A549 (cell line): Measurements from ENCODE around the gene CCSAP. TPM values are rescaled to one million over a fixed set of nuclear protein-coding genes. Genes with fewer than 3 reads are reported as not detected.
"Not testable (repeated sequence)": the region's sequence is repeated elsewhere in the genome, so short reads cannot be mapped to it uniquely, and the experiment has no call there.

Experiments
- ATAC-seq, 2 experiments: fragments of 200-7000 bp in 1 of 2; fragments of >200 bp in 1 of 2; cut with Nextera tagmentation in 1 of 2; cut with Tn5 transposase in 1 of 2; 3 replicates each; pipeline versions ENCODE4 v1.8.0 to v1.9.1; 2018 to 2020; ENCODE audit warnings: mild to moderate bottlenecking in 1 of 2, moderate library complexity in 1 of 2
- CTCF ChIA-PET: fragments of 300-600 bp; sonication (Branson Sonifier 250); formaldehyde crosslinking; extraction: SDS; loops from one replicate; lab custom pipeline; 2021; ENCODE audit warnings: antibody characterized with exemption, inconsistent platforms; lab: Yijun Ruan, JAX
- POLR2A ChIA-PET: fragments of 350-600 bp; formaldehyde crosslinking; extraction: SDS; loops from one replicate; lab custom pipeline; 2021; ENCODE audit warnings: antibody characterized with exemption, inconsistent platforms; lab: Yijun Ruan, JAX
- DNase-seq, 2 experiments: peaks; one replicate each; pipeline versions ENCODE4 v3.0.0 to v3.0.0-alpha.2; 2011 to 2016; ENCODE audit warnings: low read depth in 1 of 2, low spot score in 1 of 2
- FAIRE-seq: peaks from 2 replicates; lab custom pipeline; 2011; peaks lifted over from hg19 to GRCh38; lab: Jason Lieb, UNC
- H3K27ac ChIP-seq, 2 experiments: fragments of >200 bp; sonication (Bioruptor Twin); formaldehyde crosslinking; 3 replicates each; pipeline ENCODE4 v1.5.1; 2016 to 2017
- H3K4me1 ChIP-seq: fragments of >200 bp; sonication (Bioruptor Twin); formaldehyde crosslinking; 3 replicates; pipeline ENCODE4 v1.6.1; 2016
- H3K4me2 ChIP-seq: fragments of >200 bp; sonication (Bioruptor Twin); formaldehyde crosslinking; 3 replicates; pipeline ENCODE4 v1.6.1; 2016
- H3K4me3 ChIP-seq: fragments of >200 bp; sonication (Bioruptor Twin); formaldehyde crosslinking; 3 replicates; pipeline ENCODE4 v1.5.1; 2016
- H3K9me3 ChIP-seq: fragments of >200 bp; sonication (Bioruptor Twin); formaldehyde crosslinking; 3 replicates; pipeline ENCODE4 v1.6.1; 2016
- CBX2 ChIP-seq: fragments of 200-600 bp; sonication (generic); IDR thresholded peaks from 2 replicates; pipeline ENCODE4 v1.6.1; 2016; ENCODE audit warnings: low read depth, mild to moderate bottlenecking, borderline replicate concordance
- CEBPB ChIP-seq, 2 experiments: fragments of >200 bp in 1 of 2; sonication (Bioruptor Twin) in 1 of 2; formaldehyde crosslinking in 1 of 2; IDR thresholded peaks; 2 replicates each; pipeline ENCODE4 v1.6.1; 2012 to 2016
- CHD2 ChIP-seq: fragments of 150-350 bp; IDR thresholded peaks from 2 replicates; pipeline ENCODE4 v1.6.1; 2014; ENCODE audit warnings: low read length; ENCODE audit not compliant: partially characterized antibody
- CHD4 ChIP-seq: fragments of 200-600 bp; sonication (generic); IDR thresholded peaks from 2 replicates; pipeline ENCODE4 v1.6.1; 2016; ENCODE audit warnings: antibody characterized with exemption, mild to moderate bottlenecking, borderline replicate concordance
- E2F6 ChIP-seq: IDR thresholded peaks from 2 replicates; pipeline ENCODE4 v1.6.1; 2012; ENCODE audit warnings: low read depth, borderline replicate concordance
- EHF ChIP-seq: fragments of 250-450 bp; sonication (Bioruptor Pico); IDR thresholded peaks from 2 replicates; pipeline ENCODE4 v1.5.0; 2020; ENCODE audit warnings: mild to moderate bottlenecking
- EHMT2 ChIP-seq: fragments of 200-600 bp; sonication (generic); IDR thresholded peaks from 2 replicates; pipeline ENCODE4 v1.6.1; 2016; ENCODE audit warnings: antibody characterized with exemption, low read depth, mild to moderate bottlenecking, moderate library complexity
- EP300 ChIP-seq, 2 experiments: fragments of >200 bp; sonication (Bioruptor Twin); formaldehyde crosslinking; IDR thresholded peaks; 2 replicates in 1 of 2; 3 replicates in 1 of 2; pipeline ENCODE4 v1.6.1; 2016 to 2017
- FOSB ChIP-seq: fragments of 250-450 bp; sonication (Bioruptor Pico); IDR thresholded peaks from 2 replicates; pipeline ENCODE4 v1.5.0; 2020; ENCODE audit warnings: mild to moderate bottlenecking, moderate library complexity
- FOSL2 ChIP-seq, 2 experiments: fragments of 450-650 bp in 1 of 2; fragments of >200 bp in 1 of 2; sonication (Bioruptor Twin) in 1 of 2; formaldehyde crosslinking; IDR thresholded peaks; 2 replicates each; pipeline versions ENCODE4 v1.5.0 to v1.6.1; 2016 to 2020; ENCODE audit warnings: mild to moderate bottlenecking in 1 of 2, moderate library complexity in 1 of 2
- FOXS1 ChIP-seq: fragments of 250-450 bp; sonication (Bioruptor Pico); IDR thresholded peaks from 2 replicates; pipeline ENCODE4 v1.5.0; 2020; ENCODE audit warnings: mild to moderate bottlenecking, moderate library complexity
- GATA3 ChIP-seq: IDR thresholded peaks from 2 replicates; pipeline ENCODE4 v1.6.1; 2012; ENCODE audit warnings: borderline replicate concordance
- HMGXB4 ChIP-seq: fragments of 250-450 bp; sonication (Bioruptor Pico); IDR thresholded peaks from 2 replicates; pipeline ENCODE4 v1.5.0; 2021; ENCODE audit warnings: mild to moderate bottlenecking, moderate library complexity, borderline replicate concordance
- HOXB5 ChIP-seq: fragments of 250-450 bp; sonication (Bioruptor Pico); IDR thresholded peaks from 2 replicates; pipeline ENCODE4 v1.5.0; 2020; ENCODE audit warnings: mild to moderate bottlenecking, moderate library complexity
- JUN ChIP-seq, 2 experiments: fragments of >200 bp; sonication (Bioruptor Twin); formaldehyde crosslinking; IDR thresholded peaks; 2 replicates in 1 of 2; 3 replicates in 1 of 2; pipeline ENCODE4 v1.6.1; 2016 to 2017
- JUNB ChIP-seq: fragments of >200 bp; sonication (Bioruptor Twin); formaldehyde crosslinking; IDR thresholded peaks from 2 replicates; pipeline ENCODE4 v1.6.1; 2016
- NPAS2 ChIP-seq: fragments of 250-450 bp; sonication (Bioruptor Pico); IDR thresholded peaks from 2 replicates; pipeline ENCODE4 v1.8.0; 2022; ENCODE audit warnings: mild to moderate bottlenecking, moderate library complexity, borderline replicate concordance
- POLR2A ChIP-seq: IDR thresholded peaks from 2 replicates; pipeline ENCODE4 v1.6.1; 2012; ENCODE audit warnings: mild to moderate bottlenecking, low read length
- SREBF2 ChIP-seq: fragments of 450-650 bp; IDR thresholded peaks from 2 replicates; pipeline ENCODE4 v1.6.1; 2014; ENCODE audit warnings: mild to moderate bottlenecking, moderate library complexity
- WGBS: methylation state at CpG from one replicate; pipeline ENCODE4 v1.1.6; 2017; ENCODE audit errors: missing lambda C conversion rate; 5-methylcytosine and 5-hydroxymethylcytosine counted together
- polyA plus RNA-seq, 4 experiments: library from polyadenylated mRNA; depleted of rRNA in 3 of 4; stranded (reverse); fragments of >200 nt; fragmentation: RNase III in 1 of 4; extraction: RNeasy Plus Mini Kit Qiagen cat#74134 plus additional on column Dnase treatment in 1 of 4; gene quantifications; 2 replicates in 3 of 4; 3 replicates in 1 of 4; pipeline ENCODE4 v1.2.3, GENCODE V29; 2011 to 2017

Gene CCSAP
- polyA plus RNA-seq, 2 of the 4 experiments (the other 2 are of a cell fraction), result 6.4 to 9.1 TPM

GRCh38 chr1:229296541-229296941, 46.3 kb downstream of the CCSAP start:
- ATAC-seq, result no peak; a peak in 2 of 6 replicates
- DNase-seq, result no peak
- H3K27ac ChIP-seq, result no peak overlapping the region
- H3K4me3 ChIP-seq, result no peak overlapping the region
- 95% methylated on average over 3 of the region's 3 CpGs for WGBS
- H3K4me2 ChIP-seq, result no peak overlapping the region
- TF ChIP-seq CHD2, result no peak
- FAIRE-seq, result no peak
- ChIA-PET POLR2A (interaction anchor here (0.8 kb wide), 1 partner anchor 212 kb away, joined by 5 read pairs; the partner anchor contains the start of gene NUP133), CTCF (interaction anchor here (0.9 to 2.9 kb wide), 3 partner anchors 28 to 157 kb away, joined by 3 to 7 read pairs (median 4); no protein-coding TSS in a partner anchor)
- no peaks in the 10 kb centered on the region for H3K9me3 ChIP-seq
- no peaks in the 10 kb centered on the region for H3K4me1 ChIP-seq

- no peak for DNase-seq
- ChIA-PET POLR2A (no interaction called here), CTCF (interaction anchor here (1.2 to 2.9 kb wide), 2 partner anchors 29 to 37 kb away, joined by 3 to 7 read pairs; no protein-coding TSS in a partner anchor)
- WGBS, result 94% methylated on average over 11 of the region's 11 CpGs
- peak in 1 of 2 experiments; percentile 51; a peak in 2 of 6 replicates for ATAC-seq
- Histone ChIP-seq H3K4me3 (no peak overlapping the region), H3K9me3 (no peaks in the 10 kb centered on the region), H3K4me1 (no peaks in the 10 kb centered on the region), H3K4me2 (no peak overlapping the region), H3K27ac (no peak overlapping the region)
- TF ChIP-seq CHD4 (no peak), EP300 (IDR thresholded peaks at IDR 0.05) (no peak), CHD2 (no peak), GATA3 (no peak), JUN (IDR thresholded peaks at IDR 0.05) (no peak), CBX2 (no peak), JUNB (no peak), POLR2A (no peak), NPAS2 (CRISPR knock-in tag) (no peak), SREBF2 (no peak)
- no peak for FAIRE-seq
Observed at GRCh38 chr1:229295745-229296144, 47.1 kb downstream of the CCSAP start.

- Histone ChIP-seq H3K4me3 (no peak overlapping the region), H3K4me1 (no peaks in the 10 kb centered on the region), H3K4me2 (no peak overlapping the region), H3K27ac (no peak overlapping the region), H3K9me3 (no peaks in the 10 kb centered on the region)
- ATAC-seq, result peak in 1 of 2 experiments; percentile 33; a peak in 2 of 6 replicates
- TF ChIP-seq HMGXB4 (CRISPR knock-in tag) (no peak), CEBPB (IDR thresholded peaks at IDR 0.05) (no peak), EHF (no peak), FOSB (no peak), CHD2 (no peak), EHMT2 (no peak), E2F6 (no peak), HOXB5 (CRISPR knock-in tag) (no peak), FOSL2 (IDR thresholded peaks at IDR 0.05) (no peak), FOSL2 (CRISPR knock-in tag; IDR thresholded peaks at IDR 0.05) (no peak), FOXS1 (CRISPR knock-in tag) (no peak)
- 93% methylated on average over 10 of the region's 10 CpGs for WGBS
- POLR2A ChIA-PET, result no interaction called here
- FAIRE-seq, result no peak
- no peak for DNase-seq
- CTCF ChIA-PET, result interaction anchor here (1.5 kb wide), 1 partner anchor 188 kb away, joined by 4 read pairs; no protein-coding TSS in a partner anchor
Observed at GRCh38 chr1:229293528-229294204, 49.2 kb downstream of the CCSAP start.

GRCh38 chr1:229291686-229292085, 51.2 kb downstream of the CCSAP start:
- POLR2A ChIA-PET, ATAC-seq, H3K9me3 ChIP-seq, H3K27ac ChIP-seq, DNase-seq, H3K4me3 ChIP-seq, CTCF ChIA-PET, FAIRE-seq, H3K4me2 ChIP-seq, H3K4me1 ChIP-seq: not testable (repeated sequence)
- WGBS, result 86% methylated on average over 4 of the region's 4 CpGs
